Loucy (cell line): Measurements from ENCODE around the gene ZNF146.

ENCODE experiments used
- H2AFZ ChIP-seq: fragments of 200-600 bp; sonication (generic); 2 replicates; pipeline ENCODE4 v1.6.0; 2016; ENCODE audit warnings: antibody characterized with exemption, mild to moderate bottlenecking, low read length, moderate library complexity
- H3F3A ChIP-seq: fragments of 200-600 bp; 2 replicates; pipeline ENCODE4 v1.6.0; 2016; ENCODE audit warnings: antibody characterized with exemption, low read depth, mild to moderate bottlenecking
- H3K27me3 ChIP-seq: fragments of 200-600 bp; sonication (generic); 2 replicates; pipeline ENCODE4 v1.6.1; 2014; ENCODE audit warnings: low read length, mild to moderate bottlenecking; ENCODE audit not compliant: insufficient read depth, poor library complexity, severe bottlenecking
- H3K36me3 ChIP-seq: fragments of 200-600 bp; sonication (generic); 2 replicates; pipeline ENCODE4 v1.6.1; 2016; ENCODE audit warnings: low read length; ENCODE audit not compliant: insufficient read depth
- H3K4me1 ChIP-seq: fragments of 200-600 bp; sonication (generic); 2 replicates; pipeline ENCODE4 v1.5.1; 2014; ENCODE audit warnings: low read length, mild to moderate bottlenecking; ENCODE audit not compliant: insufficient read depth, poor library complexity, severe bottlenecking
- H3K4me2 ChIP-seq: fragments of 200-600 bp; sonication (generic); 2 replicates; pipeline ENCODE4 v1.6.0; 2014; ENCODE audit warnings: antibody characterized with exemption, low read length, low read depth, mild to moderate bottlenecking; ENCODE audit not compliant: poor library complexity, severe bottlenecking
- H3K4me3 ChIP-seq: fragments of 200-600 bp; sonication (generic); 2 replicates; pipeline ENCODE4 v1.5.1; 2014; ENCODE audit warnings: low read length, mild to moderate bottlenecking, mixed read lengths; ENCODE audit not compliant: poor library complexity, severe bottlenecking
- H3K79me2 ChIP-seq: fragments of 200-600 bp; sonication (generic); 2 replicates; pipeline ENCODE4 v1.6.1; 2014; ENCODE audit warnings: low read length; ENCODE audit not compliant: insufficient read depth
- H3K9ac ChIP-seq: fragments of 200-600 bp; sonication (generic); 2 replicates; pipeline ENCODE4 v1.6.0; 2014; ENCODE audit warnings: mild to moderate bottlenecking, low read depth, low read length, moderate library complexity; ENCODE audit not compliant: poor library complexity, severe bottlenecking
- H3K9me2 ChIP-seq: fragments of 200-600 bp; sonication (generic); replicated peaks from 2 replicates; pipeline ENCODE4 v1.6.1; 2016; ENCODE audit warnings: low read depth, low read length, mixed read lengths
- H3K9me3 ChIP-seq: fragments of 200-600 bp; sonication (generic); 2 replicates; pipeline ENCODE4 v1.6.1; 2014; ENCODE audit warnings: mild to moderate bottlenecking, antibody characterized with exemption, low read length, low read depth; ENCODE audit not compliant: insufficient read depth
- H4K20me1 ChIP-seq: fragments of 200-600 bp; sonication (generic); 2 replicates; pipeline ENCODE4 v1.6.0; 2014; ENCODE audit warnings: antibody characterized with exemption, low read length, mild to moderate bottlenecking; ENCODE audit not compliant: insufficient read depth, poor library complexity, severe bottlenecking
- CTCF ChIP-seq: fragments of 200-600 bp; sonication (generic); conservative IDR thresholded peaks from 2 replicates; pipeline ENCODE4 v1.5.1; 2014; ENCODE audit warnings: mild to moderate bottlenecking, antibody characterized with exemption, low read length
- EZH2phosphoT487 ChIP-seq: fragments of 200-600 bp; IDR thresholded peaks from 2 replicates; pipeline ENCODE4 v1.6.1; 2018; ENCODE audit warnings: antibody characterized with exemption, mild to moderate bottlenecking, moderate library complexity, borderline replicate concordance

The ZNF146 gene

GRCh38 chr19:36198119-36198518 is 16.8 kb upstream of the ZNF146 start:
- Histone ChIP-seq H2AFZ (no peak overlapping the region), H3K79me2 (no peaks in the 10 kb centered on the region), H3F3A (no peaks in the 10 kb centered on the region), H3K4me2 (no peak overlapping the region), H3K4me3 (no peak overlapping the region), H3K27me3 (no peaks in the 10 kb centered on the region), H3K9me3 (no peaks in the 10 kb centered on the region), H3K36me3 (peaks cover 4% of the 10 kb centered on the region; the same call in 1 of the 2 replicates), H3K9me2 (no peaks in the 10 kb centered on the region), H3K4me1 (no peaks in the 10 kb centered on the region), H4K20me1 (no peaks in the 10 kb centered on the region), H3K9ac (no peak overlapping the region)
- TF ChIP-seq CTCF, result no peak
- TF ChIP-seq EZH2phosphoT487, result no peak

GRCh38 chr19:36201684-36202083 is 13.2 kb upstream of the ZNF146 start:
- H3K4me2 ChIP-seq, result no peak overlapping the region
- no peak overlapping the region for H3K4me3 ChIP-seq
- TF ChIP-seq CTCF, result no peak
- TF ChIP-seq EZH2phosphoT487, result no peak
- H3K9me2 ChIP-seq, result no peaks in the 10 kb centered on the region
- no peak overlapping the region for H3K9ac ChIP-seq
- no peaks in the 10 kb centered on the region for H3K4me1 ChIP-seq
- no peaks in the 10 kb centered on the region for H3K79me2 ChIP-seq
- H4K20me1 ChIP-seq, result no peaks in the 10 kb centered on the region
- no peaks in the 10 kb centered on the region for H3F3A ChIP-seq
- no peaks in the 10 kb centered on the region for H3K9me3 ChIP-seq
- no peak overlapping the region for H2AFZ ChIP-seq
- H3K27me3 ChIP-seq, result no peaks in the 10 kb centered on the region
- H3K36me3 ChIP-seq, result no peaks in the 10 kb centered on the region

GRCh38 chr19:36203293-36203692 is 11.6 kb upstream of the ZNF146 start:
- Histone ChIP-seq H3K27me3 (no peaks in the 10 kb centered on the region), H3K9me2 (no peaks in the 10 kb centered on the region), H4K20me1 (no peaks in the 10 kb centered on the region), H3K4me3 (no peak overlapping the region), H3K79me2 (no peaks in the 10 kb centered on the region), H3F3A (no peaks in the 10 kb centered on the region), H3K4me2 (no peak overlapping the region), H3K9me3 (no peaks in the 10 kb centered on the region), H3K4me1 (no peaks in the 10 kb centered on the region), H3K9ac (no peak overlapping the region), H2AFZ (no peak overlapping the region), H3K36me3 (no peaks in the 10 kb centered on the region)
- TF ChIP-seq EZH2phosphoT487, result no peak
- no peak for TF ChIP-seq CTCF
